CD4-positive, alpha-beta T cell treated with Interleukin-15 for 1 hour (primary cell): ENCODE data around the gene SPG7.
"Not testable (repeated sequence)": the region's sequence is repeated elsewhere in the genome, so short reads cannot be mapped to it uniquely, and the experiment has no call there.

Source experiments
- DNase-seq: peaks from one replicate; pipeline ENCODE4 v3.0.0-alpha.2; 2020

Gene SPG7

DNA sequence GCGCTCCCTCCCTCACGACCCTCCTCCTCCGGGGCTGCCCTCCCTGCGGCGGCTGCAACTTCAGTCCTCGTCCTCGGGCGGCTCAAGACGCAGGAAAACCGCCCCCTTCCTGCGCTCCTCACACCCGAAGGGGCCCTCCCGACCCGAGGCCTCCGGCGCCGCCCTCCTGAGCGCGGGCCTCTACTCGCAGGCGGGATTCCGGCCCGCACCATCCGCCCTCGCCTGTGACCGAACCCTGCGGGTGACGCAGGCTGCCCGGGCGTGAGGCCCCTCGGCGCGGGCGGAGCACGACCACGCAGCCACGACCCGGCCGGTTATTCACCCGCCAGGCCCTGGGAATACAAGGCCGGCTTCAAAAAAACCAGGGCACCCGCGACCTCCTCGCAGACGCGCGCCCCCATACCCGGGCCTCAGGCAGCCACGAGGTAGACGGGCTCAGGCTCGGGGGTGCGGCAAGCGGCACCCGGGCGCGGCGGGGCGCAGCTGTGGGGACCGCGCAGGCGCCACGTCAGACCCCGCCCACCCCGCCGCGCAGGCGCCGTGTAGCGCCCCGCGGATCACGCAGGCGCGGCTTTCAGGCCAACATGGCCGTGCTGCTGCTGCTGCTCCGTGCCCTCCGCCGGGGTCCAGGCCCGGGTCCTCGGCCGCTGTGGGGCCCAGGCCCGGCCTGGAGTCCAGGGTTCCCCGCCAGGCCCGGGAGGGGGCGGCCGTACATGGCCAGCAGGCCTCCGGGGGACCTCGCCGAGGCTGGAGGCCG lies at the start of gene SPG7:
TSS of gene SPG7 (plus strand) at position 570 of the 757 bp plus-strand sequence. CDS start at position 585, 15 bp downstream.
- peak; percentile 90 for DNase-seq

DNA sequence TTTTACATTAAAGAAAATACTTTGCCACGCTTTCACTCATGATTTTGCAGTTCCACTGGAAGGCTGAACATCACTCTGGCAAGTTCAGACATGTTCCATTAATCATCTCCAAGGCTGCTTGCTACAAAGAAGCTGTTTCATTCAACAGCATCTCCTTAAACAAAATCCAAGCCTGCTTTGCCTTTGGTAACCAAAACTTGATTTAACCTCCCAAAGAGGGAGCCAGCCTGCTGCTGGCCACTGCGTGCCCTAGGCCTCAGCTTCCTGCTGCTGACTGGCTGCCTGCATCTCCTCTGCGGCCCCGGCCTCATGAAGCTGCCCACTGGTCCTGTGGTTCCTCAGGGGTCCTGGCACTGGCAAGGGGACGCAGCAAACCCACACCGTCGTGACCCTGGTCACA lies 49.7 kb upstream of the SPG7 start:
- DNase-seq = no peak

DNA sequence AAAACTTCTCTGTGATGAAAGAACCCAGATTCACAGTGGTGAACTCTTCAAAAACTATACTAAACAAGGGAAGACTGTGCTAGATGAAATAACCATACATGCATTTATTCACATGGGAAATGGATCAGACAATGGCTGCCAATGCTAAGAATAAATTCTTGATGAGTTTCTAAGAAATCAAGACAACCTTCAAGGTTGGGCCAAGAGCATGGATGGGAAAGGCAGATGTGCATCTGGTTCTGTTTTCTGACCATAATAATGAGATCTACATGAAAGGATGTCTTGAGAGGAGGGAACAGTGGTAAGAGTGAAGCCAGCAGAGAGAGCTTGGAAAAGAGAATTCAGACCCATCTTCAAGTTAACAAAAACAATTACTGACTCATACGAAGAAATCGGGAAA lies 49.2 kb upstream of the SPG7 start:
- no peak for DNase-seq

DNA sequence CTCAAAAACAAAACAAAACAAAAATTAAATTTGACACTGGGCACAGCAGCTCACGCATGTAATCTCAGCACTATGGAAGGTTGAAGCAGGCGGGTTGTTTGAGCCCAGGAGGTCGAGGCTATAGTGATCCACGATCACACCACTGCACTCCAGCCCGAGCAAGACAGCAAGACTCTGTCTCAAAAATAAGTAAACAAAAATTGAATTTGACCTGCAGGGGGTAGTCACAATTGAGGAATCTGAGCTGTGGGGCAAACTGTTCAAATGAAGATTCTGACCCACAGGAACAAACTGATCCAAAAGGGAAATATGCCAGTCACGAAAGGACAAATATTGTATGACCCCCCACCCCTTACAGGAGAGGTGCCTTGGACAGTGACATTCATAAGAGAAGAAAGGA lies 47.6 kb upstream of the SPG7 start:
- DNase-seq = no peak

DNA sequence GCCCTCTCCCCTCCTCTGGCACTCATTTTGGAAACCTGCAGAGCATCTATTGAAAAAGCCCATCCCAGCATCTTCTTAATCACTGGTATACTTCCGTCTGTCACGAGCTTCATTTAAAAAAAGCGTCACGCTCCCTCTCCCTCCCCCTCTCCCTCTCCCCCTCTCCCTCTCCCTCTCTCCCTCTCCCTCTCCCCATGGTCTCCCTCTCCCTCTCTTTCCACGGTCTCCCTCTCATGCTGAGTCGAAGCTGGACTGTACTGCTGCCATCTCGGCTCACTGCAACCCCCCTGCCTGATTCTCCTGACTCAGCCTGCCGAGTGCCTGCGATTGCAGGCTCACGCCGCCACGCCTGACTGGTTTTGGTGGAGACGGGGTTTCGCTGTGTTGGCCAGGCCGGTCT lies 46.3 kb upstream of the SPG7 start:
- DNase-seq = not testable (repeated sequence)

DNA sequence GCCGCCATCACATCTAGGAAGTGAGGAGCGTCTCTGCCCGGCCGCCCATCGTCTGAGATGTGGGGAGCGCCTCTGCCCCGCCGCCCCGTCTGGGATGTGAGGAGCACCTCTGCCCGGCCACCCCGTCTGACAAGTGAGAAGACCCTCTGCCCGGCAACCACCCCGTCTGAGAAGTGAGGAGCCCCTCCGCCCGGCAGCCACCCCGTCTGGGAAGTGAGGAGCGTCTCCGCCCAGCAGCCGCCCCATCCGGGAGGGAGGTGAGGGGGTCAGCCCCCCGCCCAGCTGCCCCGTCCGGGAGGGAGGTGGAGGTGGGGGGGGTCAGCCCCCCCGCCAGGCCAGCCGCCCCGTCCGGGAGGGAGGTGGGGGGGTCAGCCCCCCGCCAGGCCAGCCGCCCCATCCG lies 45.6 kb upstream of the SPG7 start:
- not testable (repeated sequence) for DNase-seq

DNA sequence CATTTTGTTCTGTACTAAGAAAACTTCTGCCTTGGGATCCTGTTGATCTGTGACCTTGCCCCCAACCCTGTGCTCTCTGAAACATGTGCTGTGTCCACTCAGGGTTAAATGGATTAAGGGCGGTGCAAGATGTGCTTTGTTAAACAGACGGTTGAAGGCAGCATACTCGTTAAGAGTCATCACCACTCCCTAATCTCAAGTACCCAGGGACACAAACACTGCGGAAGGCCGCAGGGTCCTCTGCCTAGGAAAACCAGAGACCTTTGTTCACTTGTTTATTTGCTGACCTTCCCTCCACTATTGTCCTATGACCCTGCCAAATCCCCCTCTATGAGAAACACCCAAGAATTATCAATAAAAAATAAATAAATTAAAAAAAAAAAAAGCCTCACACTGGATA lies 44.9 kb upstream of the SPG7 start:
- DNase-seq = not testable (repeated sequence)

DNA sequence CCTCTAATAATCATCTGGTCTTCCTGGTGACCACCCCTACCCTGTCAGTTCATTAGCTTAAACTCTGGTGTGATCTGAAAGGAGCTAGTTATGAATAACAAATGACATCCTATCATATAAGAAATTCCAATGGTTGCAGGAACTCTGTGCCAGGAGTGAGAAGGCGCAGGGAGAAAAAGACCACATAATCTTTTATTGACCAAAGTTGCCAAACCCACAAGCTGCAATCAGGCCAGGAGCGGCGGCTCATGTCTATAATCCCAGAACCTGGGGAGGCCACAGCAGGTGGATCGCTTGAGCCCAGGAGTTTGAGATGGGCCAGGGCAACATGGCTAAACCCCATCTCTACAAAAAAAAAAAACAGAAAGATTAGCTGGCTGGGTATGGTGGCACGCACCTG lies 41.3 kb upstream of the SPG7 start:
- no peak for DNase-seq

DNA sequence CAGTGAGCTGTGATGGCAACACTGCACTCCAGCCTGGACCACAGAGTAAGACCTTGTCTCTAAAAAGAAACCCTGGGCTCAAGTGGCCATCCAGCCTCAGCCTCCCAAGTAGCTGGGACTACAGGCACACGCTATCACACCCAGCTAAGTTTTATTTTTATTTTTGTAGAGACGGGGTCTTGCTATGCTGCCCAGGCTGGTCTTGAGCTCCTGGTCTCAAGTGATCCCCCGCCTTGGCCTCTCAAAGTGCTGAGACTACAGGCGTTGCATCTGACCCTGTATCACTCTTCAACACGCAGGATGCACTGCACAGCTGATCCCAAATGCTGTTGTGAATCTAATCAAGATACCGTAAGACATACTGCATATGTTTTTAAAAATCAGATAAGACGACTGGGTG lies 40.8 kb upstream of the SPG7 start:
- DNase-seq = no peak

DNA sequence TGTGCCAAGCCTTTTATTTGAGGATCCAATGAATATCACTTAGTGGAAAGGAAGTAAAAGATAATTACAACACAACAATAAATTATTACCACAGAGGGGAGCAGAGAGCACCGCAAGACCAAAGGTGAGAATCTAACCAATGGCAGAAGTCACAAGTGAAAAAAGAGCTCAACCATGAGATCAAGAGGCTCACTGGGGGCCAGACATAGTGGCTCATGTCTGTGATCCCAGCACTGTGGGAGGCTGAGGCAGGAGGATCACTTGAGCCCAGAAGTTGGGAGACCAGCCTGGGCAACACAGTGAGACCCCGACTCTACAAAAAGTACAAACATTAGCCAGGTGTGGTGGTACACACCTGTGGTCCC lies 35.5 kb upstream of the SPG7 start:
- DNase-seq = no peak

DNA sequence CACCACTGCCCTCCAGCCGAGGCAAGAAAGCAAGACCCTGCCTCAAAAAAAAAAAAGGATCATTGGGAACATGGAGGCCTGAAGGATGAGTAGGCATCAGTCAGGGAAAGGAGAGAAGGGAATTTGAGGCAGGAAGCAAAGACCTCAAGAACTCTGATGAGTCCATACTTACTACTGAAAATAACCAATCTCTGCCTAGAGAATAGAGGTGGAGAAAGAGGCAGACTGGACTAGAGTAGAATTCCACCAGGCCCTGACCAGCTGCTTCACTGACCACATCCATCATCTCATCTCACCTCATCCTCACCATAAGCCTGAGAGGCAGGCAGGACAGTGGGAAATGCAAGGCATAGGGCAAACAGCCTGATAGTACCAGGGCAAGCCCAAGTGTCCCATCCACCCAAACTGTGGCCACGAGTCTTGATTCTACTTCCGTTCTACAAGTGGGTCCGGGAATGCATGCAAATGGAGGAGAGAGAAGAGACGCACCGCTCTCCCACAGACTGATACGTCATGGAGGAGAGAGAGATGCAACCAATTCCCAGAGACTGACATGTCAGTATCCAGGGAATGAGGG lies 35.0 kb upstream of the SPG7 start:
- DNase-seq = no peak

DNA sequence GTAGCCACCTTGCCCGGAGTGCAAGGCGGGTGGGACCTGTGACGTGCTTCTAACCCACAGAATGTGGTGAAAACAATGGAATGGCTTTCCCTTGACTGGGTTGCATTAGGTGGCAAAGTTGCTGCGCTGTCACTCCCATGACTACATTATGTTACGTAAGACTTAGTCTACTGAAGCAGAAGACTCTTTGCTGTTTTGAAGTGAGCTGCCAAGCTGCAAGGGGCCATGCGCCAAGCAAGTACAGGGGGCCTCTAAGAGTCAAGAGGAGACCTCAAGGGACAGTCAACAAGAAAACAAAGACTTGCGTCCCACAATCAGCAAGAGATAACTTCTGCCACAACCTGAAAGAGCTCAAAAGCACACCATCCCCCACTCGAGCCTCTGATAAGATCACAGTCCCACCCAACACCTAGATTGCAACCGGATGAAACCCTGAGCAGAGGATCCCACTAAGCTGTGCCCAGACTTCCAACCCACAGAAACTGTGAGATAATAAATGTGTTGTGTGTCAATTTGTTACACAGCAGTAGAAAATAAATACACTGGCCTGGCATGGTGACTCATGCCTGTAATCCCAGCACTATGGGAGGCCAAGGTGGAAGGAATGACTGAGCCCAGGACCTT lies 34.3 kb upstream of the SPG7 start:
- peak; percentile 35 for DNase-seq

DNA sequence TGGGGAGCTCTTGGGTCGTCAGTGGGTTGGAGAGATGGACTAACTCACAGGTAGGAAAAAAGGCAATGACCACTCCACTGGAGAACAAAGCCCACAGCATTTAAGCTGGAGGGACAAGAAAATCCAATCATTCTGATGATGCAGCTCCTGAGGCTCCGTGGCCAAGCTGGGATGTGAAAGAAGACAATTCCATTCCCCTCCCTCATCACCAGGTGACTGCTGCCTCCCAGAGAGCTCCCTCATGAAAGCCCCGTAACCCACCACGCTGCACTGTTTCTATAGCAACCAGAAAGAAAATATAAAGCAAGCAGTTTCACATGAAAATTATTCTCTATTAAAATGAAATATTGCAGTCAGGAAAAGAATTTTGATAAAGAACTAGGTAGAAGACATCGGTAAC lies 33.1 kb upstream of the SPG7 start:
- no peak for DNase-seq

DNA sequence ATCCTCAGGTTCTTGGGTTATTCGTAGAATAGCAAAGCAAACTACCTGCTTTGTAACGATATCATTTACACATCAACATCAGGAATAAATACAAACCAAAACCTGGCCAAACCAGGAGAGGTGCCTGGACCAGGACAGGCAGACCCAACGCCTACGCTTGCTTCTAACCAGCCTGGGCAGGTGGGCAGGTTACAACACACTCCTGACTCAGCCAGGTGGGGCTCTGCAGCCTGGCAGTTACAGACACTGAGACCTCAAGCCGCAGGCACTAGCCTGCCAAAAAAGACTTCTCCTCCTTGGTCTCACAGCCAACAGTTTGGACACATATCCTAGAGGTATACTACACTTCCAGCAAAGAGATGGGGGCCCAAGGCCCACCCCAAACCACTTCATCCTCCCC lies 31.8 kb upstream of the SPG7 start:
- DNase-seq = no peak

DNA sequence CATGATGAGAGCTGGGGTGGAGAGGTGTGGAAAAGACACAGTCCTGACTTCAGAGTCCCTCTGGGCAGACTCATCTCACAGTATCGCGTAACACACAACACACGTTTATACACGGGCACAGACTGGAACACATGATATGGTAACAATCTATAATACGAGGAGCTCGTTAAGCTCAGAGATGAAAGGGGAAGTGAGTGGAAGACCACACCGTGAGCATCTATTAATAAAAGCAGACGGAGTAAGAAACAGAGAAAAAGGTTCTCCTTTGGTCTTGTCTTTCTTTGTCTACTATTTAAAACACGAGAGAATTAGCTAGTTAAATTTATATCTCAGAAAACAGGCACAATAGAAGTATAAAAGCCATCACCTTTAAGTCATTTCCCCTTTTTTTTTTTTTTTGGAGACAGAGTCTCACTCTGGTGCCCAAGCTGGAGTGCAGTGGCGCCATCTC lies 31.4 kb upstream of the SPG7 start:
- no peak for DNase-seq

DNA sequence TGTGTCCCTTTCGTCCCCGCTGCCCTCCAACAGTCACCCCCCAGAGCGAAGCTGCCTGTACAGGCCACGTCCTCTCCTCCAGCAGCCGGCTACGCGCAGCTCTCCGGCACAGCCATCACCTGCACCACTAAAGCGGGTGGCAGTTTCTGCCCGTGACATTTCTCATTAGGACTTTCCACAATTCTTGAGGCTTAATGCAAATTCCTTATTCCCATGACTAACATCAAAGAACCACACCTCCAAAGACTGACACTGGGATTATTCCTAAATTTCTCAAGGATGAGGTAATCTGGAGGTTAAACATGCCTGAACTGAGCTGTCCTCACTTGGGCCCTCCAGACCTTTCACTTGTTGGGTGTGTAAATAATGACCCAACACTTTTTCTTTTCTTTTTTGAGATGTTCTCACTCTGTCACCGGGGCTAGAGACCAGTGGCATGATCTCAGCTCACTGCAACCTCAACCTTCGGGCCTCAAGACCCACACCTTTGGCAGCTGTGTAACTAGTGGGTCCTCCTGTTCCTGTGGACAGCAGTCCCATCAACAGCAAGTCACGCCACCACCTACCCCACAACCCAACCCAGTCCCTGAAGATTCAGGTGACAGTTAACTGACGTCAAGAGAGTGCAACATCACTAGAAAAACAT lies 29.5 kb upstream of the SPG7 start:
- no peak for DNase-seq

DNA sequence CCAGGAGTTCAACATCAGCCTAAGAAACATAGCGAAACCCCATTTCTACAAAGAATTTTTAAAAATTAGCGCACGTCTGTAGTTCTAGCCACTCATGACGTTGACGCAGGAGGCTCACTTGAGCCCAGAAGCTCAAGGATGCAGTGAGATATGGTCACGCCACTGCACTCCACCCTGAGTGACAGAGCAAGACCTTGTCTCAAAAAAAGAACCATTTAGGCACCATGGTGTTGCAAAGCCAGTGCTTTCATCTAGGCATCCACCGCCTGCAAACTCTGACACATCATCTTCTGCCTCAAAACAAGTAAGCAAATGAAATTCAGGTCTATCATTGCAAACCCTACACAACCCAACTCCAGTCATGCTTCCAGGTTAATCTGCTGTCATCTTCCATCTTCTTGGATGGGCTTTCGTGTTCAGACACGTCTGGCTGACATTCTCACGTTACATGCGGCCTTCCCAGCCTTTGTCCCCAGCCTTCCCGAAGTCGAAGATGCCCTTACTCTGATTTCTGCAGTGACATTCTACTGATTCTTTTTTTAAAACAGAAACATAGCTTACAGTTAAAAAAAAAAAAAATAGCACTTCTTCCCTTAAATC lies 26.7 kb upstream of the SPG7 start:
- no peak for DNase-seq

DNA sequence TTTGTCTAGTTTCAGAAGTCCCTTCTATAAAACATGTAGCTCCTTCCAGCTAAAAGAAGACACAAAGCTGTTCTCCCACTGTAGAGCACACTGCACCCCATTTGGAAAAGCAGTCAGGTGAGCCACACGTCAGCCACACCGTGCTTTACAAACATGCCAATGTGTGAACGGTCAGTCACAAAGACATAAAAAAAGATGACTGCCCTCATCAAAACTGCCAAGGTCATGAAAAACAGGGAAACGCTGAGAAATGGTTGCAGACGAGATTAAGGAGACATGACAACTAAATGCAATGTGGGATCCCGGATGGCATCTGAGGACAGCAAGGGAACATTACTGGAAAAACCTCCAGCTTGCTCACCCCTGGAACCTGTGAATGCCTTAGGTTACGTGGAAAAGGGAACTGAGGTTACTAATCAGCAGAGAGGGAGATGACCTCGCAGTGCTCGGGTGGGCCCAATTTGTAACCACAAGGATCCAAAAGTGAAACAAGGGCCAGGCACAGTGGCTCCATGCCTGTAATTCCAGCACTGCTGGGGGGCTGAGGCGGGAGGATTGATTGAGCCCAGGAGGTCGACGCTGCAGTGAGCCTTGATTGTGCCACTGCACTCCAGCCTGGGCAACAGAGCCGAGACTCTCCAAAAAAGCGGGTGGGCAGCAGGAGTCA lies 25.9 kb upstream of the SPG7 start:
- DNase-seq = no peak

DNA sequence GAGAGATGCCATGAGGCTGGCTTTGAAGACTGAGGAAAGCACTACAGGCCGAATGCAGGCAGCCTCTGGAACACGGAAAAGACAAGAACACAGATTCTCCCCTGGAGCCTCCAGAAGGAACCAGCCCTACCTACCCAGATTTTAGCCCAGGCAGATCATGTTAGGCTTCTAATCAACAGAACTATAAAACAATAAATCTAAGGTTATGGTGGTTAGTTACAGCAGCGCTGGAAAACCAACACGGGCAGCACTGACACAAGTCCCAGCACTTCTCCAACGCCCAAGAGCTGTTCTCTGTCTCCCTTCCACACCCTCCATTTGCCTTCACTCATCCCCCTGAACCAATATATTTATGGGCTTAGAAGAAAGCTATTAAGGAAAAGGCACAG lies 25.4 kb upstream of the SPG7 start:
- no peak for DNase-seq

DNA sequence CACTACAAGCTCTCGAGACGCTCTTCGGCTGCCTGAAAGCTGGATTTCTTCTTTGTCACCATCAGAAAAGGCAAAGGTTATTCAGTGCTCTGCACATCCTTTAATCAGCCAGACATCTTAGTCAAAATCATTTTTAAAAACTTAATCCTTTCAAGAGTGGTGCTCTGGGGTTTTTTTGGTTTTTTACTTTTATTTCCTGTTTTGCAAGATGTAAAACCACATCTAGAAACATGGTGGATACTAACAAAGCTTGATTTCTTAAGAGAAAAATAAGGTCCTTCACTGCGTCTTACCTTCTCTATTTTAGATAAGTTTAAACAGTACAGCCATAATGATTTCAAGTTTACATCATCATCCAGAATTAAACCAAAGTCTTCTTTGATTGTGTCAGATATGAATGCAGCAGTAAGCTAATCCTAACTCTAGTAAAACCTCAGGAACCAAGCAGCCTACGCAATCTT lies 24.1 kb upstream of the SPG7 start:
- no peak for DNase-seq

DNA sequence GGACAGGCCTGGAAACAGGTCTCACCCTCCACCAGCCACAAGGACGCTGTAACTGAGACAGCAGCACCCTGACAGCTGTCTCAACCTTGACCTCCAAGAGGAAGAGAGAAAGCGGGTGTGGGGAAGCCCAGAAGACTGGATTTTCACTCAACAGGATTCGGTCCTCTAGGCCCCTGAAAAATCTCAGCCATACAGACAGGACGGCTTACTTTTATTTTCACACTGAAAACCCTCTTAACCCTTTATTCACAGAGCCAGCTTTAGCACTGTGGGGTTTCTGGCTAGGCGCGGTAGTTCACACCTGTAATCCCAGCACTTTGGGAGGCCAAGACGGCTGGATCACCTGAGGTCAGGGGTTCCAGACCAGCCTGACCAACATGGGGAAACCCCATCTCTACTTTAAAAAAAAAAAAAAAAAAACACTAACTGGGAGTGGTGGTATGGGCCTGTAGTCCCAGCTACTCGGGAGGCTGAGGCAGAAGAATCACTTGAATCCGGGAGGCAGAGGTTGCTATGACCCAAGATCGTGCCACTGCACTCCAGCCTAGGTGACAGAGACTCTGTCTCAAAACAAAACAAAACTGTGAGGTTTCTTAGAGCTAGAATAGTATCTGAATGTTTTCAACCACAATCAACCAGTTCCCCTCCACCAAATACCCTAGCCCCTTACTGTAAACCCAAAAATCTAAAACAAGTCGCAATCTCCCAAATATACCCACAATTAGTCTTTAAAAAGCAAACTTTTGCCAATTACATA lies 23.1 kb upstream of the SPG7 start:
- peak; percentile 55 for DNase-seq

DNA sequence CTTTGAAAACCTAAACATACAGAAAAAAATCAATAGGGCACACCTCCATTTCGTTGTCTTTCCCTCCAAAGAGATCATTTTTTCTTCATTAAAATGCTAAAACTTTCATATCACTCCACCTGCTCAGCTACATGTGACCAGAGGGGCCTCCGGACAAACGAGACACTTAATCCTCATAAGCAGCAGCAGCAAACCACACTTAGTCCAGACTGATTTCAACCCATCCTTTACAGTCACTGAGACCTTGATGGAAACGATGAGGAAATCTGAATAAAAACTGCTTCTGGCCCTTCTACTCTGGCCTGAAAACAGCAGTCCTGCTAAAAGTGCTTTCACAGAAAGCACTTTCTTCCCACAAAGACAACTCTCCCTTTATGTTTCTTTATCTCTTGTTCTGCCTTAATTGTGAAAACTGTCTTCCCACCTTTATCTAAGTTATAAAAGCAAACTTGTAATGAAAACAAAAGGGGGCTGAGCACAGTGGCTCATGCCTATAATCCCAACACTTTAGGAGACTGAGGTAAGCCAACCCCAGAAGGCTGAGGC lies 22.4 kb upstream of the SPG7 start:
- DNase-seq = no peak
